NCI-H748 (cell line): ENCODE measurements around the gene MICOS13.
A peak's percentile ranks its signal among the peaks of the same experiment; 100 is the strongest.
"Not testable (repeated sequence)": the region's sequence is repeated elsewhere in the genome, so short reads cannot be mapped to it uniquely, and the experiment has no call there.

ENCODE experiments used
- DNase-seq: peaks from one replicate; lab custom pipeline; 2025; ENCODE audit not compliant: unreplicated experiment; lab: John Stamatoyannopoulos, UW

The MICOS13 gene

DNA sequence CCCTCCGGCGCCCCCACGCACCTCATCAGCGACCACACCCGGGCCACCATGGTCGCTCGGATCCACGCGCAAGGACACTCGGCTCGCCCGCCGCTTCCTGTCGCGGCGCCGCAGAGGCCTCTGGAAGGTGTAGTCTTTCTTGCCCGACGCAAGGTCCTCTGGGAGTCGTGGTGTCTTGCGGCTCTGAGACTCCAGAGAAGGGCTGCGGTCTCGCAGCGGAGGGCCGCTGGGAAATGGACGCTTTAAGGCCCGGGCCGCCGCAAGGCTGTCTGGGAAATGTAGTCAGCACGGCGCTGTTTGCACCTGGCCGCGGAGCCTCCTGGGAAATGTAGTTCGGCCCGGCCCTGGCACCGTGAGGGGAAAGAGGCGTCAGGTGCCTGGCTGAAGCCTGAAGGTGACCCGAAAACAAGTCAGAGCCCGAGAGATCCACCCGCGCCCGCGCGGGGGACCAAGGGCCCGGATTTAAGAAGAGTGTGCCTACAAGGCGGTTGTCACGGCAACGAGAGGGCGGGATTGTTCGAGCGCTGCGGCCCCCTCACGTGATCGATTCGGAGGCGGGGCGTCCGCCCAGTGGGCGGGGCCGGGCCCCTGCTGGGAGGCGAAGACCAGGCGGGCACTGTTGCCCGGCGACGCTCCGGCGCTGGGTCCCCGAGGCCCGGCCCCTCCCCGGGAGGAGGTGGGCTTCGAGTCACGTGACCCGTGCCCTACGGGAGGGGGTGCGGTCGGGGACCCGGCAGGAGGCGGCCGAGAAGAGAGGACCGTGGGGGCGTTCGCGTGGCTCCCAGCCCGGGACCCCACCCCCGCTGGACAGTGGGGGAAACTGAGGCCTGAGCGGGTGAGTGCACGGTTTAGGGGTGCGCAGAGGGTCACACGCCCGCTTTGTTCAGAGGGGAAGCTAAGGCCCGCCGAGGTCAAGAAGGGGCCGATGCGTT, at the start of gene MICOS13, which contains the start of gene HSD11B1L:
Gene MICOS13 (minus strand): TSS at position 80 of the 932 bp plus-strand sequence. CDS start 30 bp downstream, at position 50.
Gene HSD11B1L (plus strand): TSS at position 591 of the 932 bp plus-strand sequence. CDS start 3,806 bp downstream, outside the sequence.
- DNase-seq: peak; percentile 97

DNA sequence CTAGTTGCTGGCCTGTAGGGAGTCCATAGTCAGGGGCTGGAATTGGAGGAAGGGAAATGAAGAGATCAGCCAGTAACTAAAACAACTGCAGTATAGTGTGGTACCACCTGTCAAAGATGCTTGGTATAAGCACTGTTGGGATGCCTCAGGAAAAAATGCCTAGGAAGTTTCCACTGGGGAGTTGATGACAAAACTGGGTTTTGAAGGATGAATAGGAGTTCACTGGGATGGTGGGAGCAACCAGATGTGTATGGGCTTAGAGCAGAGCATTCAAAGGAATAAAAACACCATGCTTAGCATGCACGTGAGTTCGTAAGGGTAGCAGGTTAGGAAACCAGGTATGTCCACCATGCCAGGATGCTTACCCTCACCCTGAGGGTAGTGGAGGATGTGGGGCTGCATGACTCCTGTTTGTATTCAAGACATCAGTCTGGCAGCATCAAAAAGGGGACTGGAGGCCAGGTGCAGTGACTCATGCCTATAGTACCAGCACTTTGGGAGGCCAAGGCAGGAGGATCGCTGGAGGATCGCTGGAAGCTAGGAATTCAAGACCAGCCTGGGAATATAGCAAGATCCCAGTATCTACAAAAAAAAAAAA, 47.2 kb upstream of the MICOS13 start:
- DNase-seq: no peak

GRCh38 chr19:5719961-5720790, 39.9 kb upstream of the MICOS13 start, which contains the start of the genes CATSPERD and LONP1:
CATSPERD (plus strand) TSS chr19:5720637; CDS start chr19:5720738, 101 bp downstream.
LONP1 (minus strand) TSS chr19:5720146; CDS start chr19:5720132, 14 bp downstream.
- DNase-seq: peak; percentile 97

DNA sequence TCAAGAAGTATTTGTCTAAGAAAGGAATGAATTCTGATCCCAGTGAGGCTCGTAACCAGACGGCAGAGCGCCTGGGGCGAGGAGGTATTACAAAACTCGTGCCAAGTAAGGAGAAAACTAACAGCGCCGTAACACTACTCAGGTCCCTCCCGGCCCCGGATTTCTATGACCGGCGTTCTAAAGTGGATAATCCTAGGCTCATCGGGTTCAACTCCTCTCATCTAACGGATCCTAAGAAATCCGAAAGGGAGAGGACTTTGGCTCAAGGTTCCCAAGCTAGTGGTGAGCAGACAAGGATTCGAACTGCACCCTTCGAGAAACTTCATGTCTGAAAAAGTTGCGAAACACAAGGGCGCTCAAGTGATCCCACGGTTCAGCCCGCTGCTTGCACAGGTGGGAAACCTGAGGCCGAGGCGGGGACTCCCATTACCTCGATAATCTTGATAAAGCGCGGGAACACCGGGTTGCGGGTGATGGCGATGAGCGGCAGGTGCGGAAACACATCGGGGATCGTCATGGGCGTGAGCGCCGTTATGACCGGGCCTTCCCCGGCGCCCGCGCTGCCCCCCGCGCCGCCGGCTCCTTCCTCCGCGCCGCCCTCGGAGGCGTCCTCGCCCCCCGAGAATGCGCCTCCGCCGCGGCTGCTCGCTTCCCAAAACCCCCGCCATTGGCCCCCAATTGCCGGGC, 39.1 kb upstream of the MICOS13 start:
- DNase-seq: peak; percentile 37

DNA sequence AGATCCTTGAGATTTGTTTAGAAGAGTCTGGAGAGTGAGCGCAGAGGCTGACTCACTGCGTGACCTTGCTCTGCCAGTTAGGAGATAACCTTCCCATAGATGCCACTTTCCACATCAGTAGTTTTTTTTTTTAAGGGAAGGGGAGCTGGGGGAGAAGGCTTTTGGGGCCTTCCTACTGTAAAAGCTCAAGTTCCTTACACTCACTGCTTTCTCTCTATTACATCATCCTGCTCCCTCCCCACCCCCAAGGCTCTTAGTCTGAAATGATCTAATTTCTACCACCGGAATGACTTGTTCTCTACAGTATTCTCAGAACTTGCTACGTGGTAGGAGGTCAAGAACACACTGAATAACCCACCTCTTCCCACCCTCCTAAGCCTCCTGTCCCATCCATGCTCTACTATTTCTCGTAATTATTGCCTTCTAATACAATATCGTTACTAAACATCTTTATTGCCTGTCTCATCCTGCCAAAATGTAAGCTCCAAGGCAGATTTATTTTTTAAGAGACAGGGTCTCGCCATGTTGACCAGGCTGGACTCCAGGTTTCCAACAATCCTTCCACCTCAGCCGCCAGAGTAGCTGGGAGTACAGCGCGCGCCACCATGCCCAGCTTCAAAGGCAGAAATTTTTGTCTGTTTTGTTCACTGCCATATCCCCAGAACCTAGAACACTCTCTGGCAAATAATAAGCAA, 38.4 kb upstream of the MICOS13 start:
- no peak for DNase-seq

- no peak for DNase-seq
Observed at GRCh38 chr19:5718037-5718578, 37.8 kb upstream of the MICOS13 start.

GRCh38 chr19:5717215-5717935, 37.1 kb upstream of the MICOS13 start:
- DNase-seq: no peak

GRCh38 chr19:5714816-5715215, 34.5 kb upstream of the MICOS13 start:
- DNase-seq: no peak

- DNase-seq: no peak
Observed at GRCh38 chr19:5713228-5713627, 32.9 kb upstream of the MICOS13 start.

- DNase-seq: no peak
Observed at GRCh38 chr19:5711713-5712161, 31.4 kb upstream of the MICOS13 start.

- no peak for DNase-seq
Observed at GRCh38 chr19:5711025-5711424, 30.7 kb upstream of the MICOS13 start.

DNA sequence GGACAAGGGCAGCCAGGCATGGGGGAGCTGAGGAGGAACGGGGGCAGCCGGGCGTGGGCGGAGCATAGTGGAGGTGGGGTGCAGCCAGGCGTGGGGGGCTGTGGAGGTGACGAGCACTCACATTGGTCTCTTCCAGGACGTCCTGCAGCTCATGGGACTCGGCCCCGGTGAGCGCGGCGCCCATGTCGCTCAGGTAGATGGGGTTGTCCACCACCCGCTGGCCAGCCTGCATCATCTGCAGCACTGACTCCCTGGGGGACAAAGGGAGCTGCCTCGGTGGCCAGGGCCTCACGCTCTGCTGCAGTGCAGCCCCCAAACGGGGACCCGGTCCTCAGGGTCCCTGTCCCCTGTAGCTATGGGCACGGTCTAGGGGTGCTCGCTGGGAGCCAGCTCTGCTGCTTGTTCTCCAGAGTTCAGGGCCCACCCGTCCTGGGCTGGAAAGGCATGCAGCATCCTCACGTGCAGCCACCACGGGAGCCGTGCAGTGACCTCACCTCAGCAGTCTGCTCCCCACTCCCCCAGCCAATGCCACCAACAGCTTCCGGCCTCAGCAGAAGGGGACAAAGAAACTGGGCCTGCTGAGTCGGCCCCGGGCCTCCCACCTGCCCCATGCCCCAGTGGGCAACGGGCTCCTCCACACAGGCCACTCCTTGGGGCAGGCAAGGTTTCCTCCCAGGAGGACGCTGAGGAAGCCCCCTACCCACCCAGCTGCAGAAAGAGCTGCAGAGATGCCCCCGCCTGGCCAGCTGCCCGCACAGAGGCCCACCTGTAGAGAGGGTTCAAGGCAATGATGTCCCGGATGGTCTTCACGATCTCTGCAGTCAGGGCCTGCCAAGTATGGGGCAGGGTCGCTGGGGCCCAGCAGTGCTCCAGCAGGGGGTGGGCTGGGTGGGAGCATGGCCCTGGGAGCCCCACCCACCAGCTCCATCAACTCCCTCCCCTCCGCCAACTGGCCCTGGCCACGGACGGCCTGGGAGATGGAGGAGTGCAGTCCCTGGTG, 27.6 kb upstream of the MICOS13 start:
- no peak for DNase-seq

- no peak for DNase-seq
Observed at GRCh38 chr19:5706876-5707573, 26.7 kb upstream of the MICOS13 start.

DNA sequence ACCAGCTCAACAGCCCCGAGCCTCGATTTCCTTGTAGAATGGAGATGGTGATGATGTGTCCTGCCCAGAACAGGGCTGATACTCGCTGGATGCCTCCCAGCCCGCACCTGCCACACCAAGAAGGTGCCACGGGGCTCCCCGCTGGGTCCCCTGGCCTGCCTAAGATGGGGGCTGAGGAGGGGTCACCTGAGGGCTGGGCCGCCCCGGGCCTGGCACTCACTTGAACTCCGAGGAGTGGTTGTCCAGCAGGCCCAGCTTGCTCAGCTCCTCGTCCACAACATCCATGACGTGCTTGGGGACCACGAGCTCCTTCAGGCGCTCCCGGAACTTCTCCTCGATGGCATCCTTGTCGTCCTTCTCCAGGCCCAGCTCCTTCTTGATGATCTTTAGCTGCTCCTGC, 25.2 kb upstream of the MICOS13 start:
- DNase-seq: no peak

GRCh38 chr19:5703819-5704818, 23.8 kb upstream of the MICOS13 start:
- no peak for DNase-seq

- not testable (repeated sequence) for DNase-seq
Observed at GRCh38 chr19:5702053-5702410, 21.7 kb upstream of the MICOS13 start.
